ENCODE data around the gene CXorf38. TPM values are rescaled to one million over a fixed set of nuclear protein-coding genes. Genes with fewer than 3 reads are reported as not detected.

CXorf38 gene
- total RNA-seq, 2 donors from 2014 or later, result 15.7 to 17.4 TPM

GRCh38 chrX:40578039-40578695 lies 69.2 kb downstream of the CXorf38 start:
- H3K4me1 Mint-ChIP-seq, result peaks cover 9% of the 10 kb centered on the region
- no peaks in the 10 kb centered on the region for H3K36me3 Mint-ChIP-seq (ENCODE audit: low read depth)
- H3K27me3 Mint-ChIP-seq, result no peaks in the 10 kb centered on the region
- no peaks in the 10 kb centered on the region for H3K9me3 ChIP-seq (ENCODE audit: control insufficient read depth, low read length, poor library complexity, severe bottlenecking)
- H3K27ac Mint-ChIP-seq, result no peak overlapping the region
- ATAC-seq (no peak), DNase-seq (no peak)
- H3K4me3 Mint-ChIP-seq, result no peak overlapping the region

Other genes with a start within 250 kb of the CXorf38 start
- gene ATP6AP2, start 66.6 kb downstream of the CXorf38 start, total RNA-seq, result 10 to 100 TPM; 81.2 to 82.6 TPM
- gene MPC1L, start 24.1 kb downstream of the CXorf38 start, total RNA-seq, result not detected
- 10 to 100 TPM; 47.5 to 49.9 TPM for gene MED14, start 88.0 kb upstream of the CXorf38 start, total RNA-seq

All from T-helper 17 cell (primary cell).